CD1c-positive myeloid dendritic cell (primary cell): ENCODE measurements around the gene MRPS12.
"Not testable (repeated sequence)": the region's sequence is repeated elsewhere in the genome, so short reads cannot be mapped to it uniquely, and the experiment has no call there.

Source experiments
- DNase-seq: peaks from one replicate; pipeline ENCODE4 v3.0.0-alpha.2; 2016; ENCODE audit errors: extremely low spot score

Gene MRPS12

DNA sequence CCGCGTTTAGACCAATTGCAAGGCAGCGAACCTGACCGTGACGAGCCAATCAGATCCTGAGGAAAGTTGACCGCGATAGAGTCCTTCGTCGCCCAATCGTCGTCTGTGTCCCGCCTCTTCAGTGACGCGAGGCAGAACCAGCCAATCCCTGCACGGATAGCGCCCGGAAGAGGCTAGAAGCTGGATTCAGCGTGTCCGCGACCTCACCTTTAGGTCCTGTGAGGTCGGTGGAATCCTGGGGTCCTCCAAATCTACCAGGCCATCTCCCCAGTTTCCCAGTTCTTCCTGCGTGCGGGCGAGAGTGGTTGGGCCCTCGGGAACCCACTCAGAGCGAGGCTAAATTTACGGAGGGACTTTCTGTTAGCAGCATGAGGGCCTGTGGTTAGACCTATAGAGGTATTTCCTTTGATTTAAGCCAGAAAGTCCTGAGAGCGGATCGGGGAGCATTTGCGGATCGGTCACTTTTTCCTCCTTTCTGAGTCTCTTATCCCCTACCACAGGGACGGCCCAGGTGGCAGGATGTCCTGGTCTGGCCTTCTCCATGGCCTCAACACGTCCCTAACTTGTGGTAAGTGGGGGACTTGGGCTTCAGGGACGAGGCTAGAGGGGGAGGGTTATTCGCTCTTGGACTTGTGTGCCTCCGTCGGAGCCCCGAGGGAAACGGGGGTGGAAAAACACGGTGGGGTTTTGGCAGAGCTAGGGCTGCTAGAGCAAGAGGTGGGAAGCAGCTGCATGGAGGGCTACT, at the start of gene MRPS12:
Gene MRPS12 (plus strand): TSS at position 169 of the 745 bp plus-strand sequence. CDS start 351 bp downstream, at position 520.
- peak; percentile 100 for DNase-seq

DNA sequence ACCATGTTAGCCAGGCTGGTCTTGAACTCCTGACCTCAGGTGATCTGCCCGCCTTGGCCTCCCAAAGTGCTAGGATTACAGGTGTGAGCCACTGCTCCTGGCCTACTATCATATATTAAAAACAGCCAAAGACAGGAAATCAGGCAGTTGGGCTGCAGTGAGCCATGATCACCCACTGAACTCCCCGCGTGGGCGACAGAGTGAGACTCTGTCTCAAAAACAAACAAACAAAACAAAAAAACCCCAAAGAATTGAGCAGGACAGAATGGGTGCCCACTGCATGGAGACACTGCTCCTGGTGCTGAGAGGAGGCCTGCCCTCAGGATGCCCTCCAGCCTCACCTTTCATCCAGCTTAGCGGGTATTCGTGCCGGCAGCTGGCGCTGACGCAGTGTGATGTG, 47.5 kb upstream of the MRPS12 start:
- DNase-seq, result no peak

DNA sequence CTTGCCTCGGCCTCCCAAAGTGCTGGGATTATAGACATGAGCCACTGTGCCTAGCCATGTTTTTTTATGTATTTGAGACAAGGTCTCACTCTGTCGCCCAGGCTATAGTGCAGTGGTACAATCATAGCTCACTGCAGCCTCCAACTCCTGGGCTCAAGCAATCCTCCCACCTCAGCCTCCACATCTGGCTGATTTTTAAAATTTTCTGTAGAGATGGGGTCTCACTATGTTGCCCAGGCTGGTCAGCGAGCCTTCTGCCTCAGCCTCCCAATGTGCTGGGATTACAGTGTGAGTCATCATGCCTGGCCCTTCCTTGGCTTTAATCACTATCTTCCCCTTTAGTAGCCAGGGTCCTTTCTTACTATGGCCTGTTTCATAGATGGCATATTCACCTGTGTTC, 46.1 kb upstream of the MRPS12 start:
- not testable (repeated sequence) for DNase-seq

DNA sequence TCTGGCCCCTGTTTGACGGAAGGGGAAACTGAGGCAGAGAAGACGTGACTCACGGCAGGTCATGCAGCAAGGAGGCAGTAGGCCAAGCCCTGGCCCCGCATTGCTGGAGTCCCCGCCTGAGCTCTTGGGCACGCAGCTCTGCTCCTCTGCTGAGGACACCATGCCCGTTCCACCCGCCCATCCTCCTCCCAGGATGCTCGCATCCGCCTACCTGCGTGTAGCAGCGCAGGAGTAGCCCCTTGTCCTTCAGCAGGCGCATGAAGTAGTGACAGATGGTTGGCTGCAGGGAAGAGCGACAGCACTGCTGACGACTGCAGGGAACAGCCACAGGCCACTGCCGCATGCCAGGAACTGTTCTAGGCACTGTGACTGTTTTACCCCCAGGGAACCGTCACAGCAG, 41.9 kb upstream of the MRPS12 start:
- no peak for DNase-seq

DNA sequence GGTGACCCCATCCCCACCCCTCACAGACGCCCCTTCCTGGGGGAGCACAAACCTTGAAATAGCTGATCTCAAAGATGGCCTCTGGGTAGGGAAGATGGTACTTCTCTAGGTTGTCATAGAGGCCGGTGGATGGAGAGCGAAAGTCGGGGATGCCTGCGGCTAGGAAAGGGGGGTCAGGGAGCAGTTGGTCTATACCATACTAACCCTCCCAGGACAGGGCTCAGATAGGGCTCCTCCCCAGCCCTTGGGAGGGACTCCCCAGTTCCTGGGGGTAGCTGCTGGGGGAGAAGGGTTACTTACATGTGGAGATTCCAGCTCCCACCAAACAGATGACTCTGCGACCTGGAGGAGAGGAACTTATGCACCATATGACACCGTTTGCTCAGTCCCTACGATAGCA, 40.9 kb upstream of the MRPS12 start:
- no peak for DNase-seq

DNA sequence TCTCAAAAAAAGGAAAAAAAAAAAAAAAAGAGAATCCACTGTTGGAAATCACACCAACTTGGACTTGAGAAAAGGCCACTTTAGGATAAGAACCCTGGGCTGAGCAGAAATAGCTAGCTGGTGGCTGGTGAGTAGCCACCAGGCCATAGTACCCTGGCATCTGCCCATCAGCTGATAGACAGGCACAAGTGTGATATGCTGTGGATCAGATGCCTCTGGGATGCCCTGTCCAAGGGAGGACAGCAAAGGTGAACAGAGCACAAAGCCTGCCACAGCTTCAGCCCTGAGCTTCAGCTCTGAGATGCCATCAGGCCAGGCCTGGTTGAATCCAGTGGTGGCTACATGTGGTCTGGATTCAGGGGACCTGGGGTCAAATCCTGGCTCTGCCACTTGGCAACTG, 40.1 kb upstream of the MRPS12 start:
- DNase-seq, result no peak

DNA sequence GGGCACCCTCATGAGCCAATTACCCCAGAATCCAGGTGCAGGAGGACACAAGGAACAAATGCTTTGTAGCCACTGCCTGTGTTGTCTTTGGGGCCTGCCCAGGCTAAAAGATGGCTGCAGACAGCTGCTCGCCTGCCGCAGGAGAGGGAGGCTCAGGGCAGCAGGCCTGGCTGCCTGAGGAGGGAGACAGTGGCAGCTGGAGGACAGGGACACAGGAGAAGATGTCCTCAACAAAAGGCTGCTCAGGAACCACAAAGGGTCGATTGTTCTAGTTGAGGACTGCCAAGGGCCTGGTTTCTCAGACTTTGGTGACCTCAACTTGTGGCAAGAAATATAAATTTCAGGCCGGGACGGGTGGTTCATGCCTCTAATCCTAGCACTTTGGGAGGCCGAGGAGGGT, 39.0 kb upstream of the MRPS12 start:
- no peak for DNase-seq

DNA sequence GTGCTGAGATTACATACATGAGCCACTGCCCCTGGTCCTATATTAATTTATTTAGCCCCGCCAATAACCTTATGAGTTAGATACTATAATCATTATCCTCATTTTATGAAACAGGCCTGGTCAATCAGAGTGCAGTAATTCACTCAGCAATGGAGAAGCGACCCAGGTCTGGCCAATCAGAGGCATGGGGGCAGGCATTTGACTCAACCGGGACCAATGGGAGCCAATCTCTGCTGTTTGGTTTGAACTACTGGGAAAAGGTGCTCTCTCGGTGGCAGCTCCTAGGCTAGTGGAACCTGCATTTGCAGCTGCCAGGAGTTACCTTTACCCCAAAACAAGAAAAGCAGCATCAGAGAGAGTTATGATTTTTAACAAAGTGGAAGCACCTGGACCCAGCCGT, 37.9 kb upstream of the MRPS12 start:
- no peak for DNase-seq

DNA sequence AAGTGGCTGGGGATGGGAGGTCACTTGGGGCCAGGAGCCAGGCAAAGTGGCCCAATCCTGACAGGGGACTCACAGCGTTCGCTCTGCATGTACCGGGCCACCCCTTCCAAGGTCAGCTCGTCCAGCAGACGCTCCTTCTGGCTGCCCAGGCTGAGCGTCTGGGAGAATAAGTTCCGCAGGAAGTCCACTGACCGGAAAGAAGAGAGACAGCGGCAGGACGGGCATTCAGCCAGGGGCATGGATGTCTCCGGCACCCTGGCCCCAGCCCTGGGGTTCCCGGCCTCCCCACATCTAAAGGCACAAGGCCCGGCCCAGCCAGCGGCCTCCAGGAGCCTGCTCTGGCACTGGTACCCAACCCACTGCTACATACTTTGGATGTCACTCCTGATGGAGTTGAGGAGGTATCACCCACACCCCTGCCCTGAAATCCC, 37.4 kb upstream of the MRPS12 start:
- no peak for DNase-seq

DNA sequence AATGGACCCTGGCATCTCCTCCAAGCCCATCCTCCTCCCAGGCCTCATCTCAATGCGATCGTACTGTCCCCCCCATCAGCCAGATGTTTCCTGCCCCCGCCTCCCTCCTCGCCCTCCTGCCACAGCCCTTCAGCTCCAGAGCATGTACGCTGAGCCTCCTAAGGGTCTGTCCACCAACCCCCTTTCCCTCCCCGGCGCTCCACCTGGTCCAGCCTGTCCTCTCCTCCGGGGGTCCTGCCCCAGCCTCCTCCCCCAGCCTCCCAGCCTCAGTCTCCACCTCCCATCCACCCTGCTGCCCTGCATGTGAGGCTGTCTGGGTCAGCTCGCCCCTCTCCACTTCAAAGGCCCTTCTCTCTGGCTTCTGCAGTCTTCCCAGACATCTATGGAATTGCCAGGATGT, 35.8 kb upstream of the MRPS12 start:
- no peak for DNase-seq

DNA sequence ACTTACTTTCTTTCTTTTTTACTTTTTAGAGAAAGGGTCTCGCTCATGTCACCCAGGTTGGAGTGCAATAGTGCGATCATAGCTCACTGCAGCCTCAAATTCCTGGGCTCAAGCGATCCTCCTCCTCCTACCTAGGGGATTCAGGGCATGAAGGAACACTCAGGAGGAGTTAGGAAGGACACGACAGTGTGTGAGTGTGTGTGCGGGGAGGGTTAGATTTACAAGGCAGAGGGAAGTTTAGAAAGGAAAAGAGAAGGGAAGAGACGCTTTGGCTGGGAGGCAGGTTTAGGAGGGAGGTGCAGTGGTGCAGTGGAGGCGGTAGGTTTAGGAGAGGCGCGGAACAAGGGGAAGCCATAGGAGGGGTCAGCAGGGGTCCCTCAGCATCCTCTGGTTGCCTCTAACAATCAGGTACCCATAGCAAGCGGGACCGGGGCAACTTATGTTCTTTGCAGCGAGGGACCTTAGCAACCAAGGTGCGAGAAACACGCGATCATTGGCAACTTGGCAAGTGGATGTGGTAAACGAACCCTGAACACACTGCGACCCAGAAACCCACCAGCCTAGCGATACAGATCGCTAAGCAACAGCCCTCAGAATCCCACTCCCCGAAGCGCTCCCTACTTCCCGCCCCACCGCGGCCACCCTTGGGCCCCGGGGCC, 31.8 kb upstream of the MRPS12 start:
- DNase-seq, result no peak

DNA sequence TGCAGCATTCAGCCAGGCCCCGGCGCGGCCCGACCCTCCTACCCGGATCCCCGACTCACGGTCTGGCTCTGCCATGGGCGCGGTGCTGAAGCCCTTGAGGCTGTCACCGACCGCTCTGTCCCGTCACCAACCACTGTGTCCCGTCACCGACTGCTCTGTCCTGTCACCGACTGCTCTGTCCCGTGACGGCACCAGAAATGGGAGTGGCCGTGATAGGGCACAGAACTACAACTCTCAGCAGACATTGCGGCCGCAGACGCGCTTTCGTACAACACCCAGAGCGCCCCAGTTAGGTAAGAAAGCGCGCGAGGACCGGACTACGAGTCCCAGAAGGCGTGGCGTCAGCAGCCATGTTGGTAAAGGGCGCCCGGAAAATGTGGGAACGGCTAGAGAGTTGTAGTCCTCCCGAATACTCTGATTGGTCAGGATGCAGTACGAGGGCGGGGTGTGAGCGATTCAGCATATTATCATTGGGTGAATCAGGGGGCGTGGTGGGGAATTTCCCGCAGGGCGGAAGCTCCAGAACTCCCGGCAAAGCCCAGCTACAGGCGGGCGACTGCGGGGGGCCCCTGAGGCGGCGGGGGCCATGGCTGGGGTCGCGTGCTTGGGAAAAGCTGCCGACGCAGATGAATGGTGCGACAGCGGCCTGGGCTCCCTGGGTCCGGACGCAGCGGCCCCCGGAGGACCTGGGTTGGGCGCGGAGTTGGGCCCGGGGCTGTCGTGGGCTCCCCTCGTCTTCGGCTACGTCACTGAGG, 31.1 kb upstream of the MRPS12 start, which contains the start of the genes NFKBIB and SIRT2:
Gene NFKBIB (plus strand): TSS at position 523 of the 755 bp plus-strand sequence. CDS start 64 bp downstream, at position 587.
Gene SIRT2 (minus strand): TSS at position 172 of the 755 bp plus-strand sequence. CDS start 97 bp downstream, at position 75.
- DNase-seq, result peak; percentile 100

DNA sequence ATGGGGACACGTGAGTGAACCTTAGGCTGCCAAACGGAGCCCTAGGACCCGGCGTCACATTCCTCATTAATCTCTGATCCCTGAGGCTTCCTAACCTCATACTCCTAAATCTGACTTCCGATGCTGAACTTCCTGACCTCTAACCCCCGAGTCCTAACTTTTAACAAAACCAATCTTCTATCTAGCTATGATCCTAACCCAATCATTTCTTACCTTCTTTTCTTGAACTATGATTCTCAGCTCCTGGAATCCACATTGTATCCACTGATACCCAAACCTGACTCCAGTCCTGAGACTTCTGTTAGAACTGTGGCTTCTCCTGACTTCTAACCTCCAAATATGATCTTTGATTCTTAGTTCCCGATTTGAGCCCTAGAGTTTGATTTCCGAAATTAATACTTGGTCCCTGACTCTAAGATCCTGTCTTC, 30.5 kb upstream of the MRPS12 start:
- peak; percentile 36 for DNase-seq

DNA sequence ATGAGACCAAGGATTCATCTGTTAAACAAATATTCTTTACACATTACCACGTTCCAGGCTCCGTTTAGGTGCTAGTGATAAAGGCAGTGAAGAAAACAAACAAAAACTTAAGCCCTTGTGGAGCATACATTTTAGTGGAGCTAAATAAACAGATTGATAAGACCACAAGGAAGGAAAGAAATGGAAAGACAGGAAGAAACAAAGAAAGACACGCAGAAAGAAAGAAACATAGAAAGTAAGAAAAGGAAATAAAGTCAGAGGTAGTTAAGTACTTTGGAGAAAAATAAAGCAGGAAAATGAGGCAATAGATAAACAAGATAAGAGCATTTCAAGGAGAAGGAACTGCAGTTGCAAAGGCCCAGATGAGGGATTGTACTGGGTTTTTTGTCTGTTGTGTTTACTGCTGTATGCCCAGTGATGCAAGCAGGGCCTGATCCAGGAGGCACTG, 30.0 kb upstream of the MRPS12 start:
- DNase-seq, result no peak

DNA sequence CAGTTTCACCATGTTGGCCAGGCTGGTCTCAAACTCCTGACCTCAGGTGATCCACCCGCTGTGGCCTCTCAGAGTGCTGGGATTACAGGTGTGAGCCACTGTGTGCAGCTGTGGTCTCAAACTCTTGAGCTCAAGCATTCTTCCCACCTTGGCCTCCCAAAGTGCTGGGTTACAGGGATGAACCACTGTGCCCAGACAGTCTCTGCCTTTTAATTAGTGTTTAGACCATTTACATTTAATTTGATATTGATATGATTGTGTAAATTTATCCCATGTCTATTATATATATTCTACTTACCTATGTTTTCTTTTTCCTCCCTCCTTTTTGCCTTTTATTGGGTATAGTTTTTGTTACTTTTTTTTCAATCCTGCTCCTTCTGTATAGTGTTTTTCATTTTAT, 29.1 kb upstream of the MRPS12 start:
- DNase-seq, result no peak

DNA sequence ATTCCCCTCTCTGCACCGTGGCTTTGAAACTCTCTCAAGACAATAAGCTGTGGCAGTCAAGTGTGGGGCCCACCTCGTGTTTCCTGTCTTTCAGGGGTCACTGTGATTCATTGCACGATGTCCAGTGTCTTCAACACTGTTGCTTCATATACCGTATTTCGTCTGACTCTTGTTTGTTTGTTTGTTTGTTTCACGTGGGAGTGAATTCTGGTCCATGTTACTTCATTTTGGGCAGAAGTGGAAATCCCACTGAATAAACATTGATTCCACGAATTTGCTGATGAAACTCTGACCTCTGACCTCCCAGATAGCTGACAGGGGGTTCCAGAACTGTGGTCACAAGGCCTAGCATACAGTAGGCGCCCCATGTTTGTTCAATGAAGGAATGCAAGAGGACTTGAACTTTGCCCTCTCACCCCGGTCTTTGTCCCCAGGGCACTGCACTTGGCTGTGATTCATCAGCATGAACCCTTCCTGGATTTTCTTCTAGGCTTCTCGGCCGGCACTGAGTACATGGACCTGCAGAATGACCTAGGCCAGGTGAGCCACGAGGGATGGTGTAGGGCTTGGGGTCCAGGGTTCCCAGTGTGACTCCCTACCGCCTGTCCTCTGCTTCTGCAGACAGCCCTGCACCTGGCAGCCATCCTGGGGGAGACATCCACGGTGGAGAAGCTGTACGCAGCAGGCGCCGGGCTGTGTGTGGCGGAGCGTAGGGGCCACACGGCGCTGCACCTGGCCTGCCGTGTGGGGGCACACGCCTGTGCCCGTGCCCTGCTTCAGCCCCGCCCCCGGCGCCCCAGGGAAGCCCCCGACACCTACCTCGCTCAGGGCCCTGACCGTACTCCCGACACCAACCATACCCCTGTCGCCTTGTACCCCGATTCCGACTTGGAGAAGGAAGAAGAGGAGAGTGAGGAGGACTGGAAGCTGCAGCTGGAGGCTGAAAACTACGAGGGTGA, 25.9 kb upstream of the MRPS12 start:
- DNase-seq, result peak; percentile 17

DNA sequence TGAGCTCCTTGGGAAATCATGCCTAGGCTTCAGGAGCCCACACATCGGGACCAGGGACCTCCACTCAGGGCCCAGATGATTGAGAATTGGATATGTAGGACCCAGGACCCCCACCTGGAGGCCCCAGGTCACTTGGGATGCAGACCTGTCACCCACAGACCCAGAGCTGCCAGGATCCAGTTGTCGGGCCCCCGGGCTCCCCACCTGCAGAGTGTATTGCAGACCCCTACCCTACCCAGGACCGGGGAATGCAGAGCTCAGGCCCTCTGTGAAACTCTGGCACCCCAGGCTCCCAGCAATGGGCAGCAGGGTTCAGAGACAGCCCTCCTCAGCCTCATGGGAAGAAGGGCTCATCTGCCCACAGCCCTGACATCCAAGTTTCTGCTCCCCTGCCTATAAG, 25.1 kb upstream of the MRPS12 start:
- no peak for DNase-seq

DNA sequence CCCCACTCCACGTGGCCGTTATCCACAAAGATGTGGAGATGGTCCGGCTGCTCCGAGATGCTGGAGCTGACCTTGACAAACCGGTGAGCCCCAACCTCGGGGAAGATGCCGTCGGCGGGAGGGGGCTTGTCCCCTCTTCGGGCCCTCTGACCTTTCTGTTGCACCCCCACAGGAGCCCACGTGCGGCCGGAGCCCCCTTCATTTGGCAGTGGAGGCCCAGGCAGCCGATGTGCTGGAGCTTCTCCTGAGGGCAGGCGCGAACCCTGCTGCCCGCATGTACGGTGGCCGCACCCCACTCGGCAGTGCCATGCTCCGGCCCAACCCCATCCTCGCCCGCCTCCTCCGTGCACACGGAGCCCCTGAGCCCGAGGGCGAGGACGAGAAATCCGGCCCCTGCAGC, 23.5 kb upstream of the MRPS12 start:
- DNase-seq, result no peak

DNA sequence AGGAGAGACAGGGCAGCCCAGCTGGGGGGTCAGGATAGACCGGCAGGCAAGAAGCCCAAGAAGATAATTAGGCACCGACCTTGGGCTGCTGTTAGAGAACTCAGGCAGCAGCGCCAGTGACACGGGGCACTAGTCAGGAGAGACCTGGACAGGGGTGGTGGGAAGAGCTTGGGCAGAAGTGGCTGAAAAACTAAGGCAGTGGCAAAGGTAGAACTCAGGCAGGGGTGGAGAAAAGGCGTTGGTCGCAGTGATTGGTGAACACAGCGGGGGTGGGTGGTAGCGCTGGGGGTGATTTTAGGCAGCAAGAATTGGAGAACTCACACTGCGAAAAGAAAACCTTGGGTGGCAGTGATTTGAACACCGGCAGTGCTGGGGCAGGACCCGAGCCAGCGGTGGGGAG, 23.1 kb upstream of the MRPS12 start:
- DNase-seq, result no peak

DNA sequence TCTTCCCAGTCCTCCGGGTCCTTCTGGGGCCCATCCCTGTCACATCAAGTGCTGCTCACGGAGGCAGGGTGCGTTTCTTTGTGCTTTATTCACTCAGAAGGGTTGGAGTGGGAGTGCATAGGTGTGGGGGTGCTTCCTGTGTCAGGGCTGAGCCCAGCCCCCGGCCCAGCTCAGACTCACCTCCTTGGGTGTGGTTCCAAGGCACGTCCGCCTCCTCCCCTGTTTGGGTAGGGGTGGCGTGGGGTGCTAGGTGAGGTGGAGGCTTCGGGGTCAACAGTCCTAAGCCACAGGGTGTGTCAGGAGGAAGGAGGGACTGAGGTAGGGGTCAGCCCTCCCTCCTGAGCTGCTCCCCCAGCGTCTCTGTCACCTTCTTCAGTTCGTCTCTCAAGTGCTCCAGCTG, 21.8 kb upstream of the MRPS12 start:
- DNase-seq, result no peak

DNA sequence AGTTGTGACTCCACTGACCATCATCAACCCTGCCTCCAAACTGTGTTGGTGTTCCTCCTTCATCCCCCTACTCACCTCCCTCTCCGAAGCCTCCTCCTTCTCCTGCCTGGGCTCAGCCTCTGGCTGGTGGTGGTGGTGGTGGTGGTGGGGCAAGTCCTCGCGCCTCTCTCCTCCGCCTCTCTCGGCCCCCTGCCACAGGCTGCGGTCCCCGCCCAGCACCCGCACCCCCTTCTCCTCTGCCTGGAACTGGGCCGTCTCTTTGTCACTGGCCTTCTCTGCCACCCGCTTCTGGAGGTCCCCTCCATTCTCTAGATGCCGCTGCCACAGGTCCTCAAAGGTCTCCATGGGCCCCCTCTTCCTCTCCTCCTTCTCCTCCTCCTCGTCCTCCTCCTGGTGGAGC, 20.3 kb upstream of the MRPS12 start:
- DNase-seq, result no peak
